ENCODE data around the gene CSNK2A1.

- peak; percentile 23 for TF ChIP-seq FOXP2 (optimal IDR thresholded peaks at IDR 0.05; ENCODE audit: borderline replicate concordance, extremely low read depth, extremely low read length, insufficient read depth)
- TF ChIP-seq SIN3A (IDR thresholded peaks at IDR 0.05; ENCODE audit: borderline replicate concordance, insufficient read depth, low read length) = no peak
Measured at GRCh38 chr20:462199-462991, 81.2 kb downstream of the CSNK2A1 start, which contains the start of gene TBC1D20.

All from PFSK-1 (cell line).